GM23338 (cell line): ENCODE data around the gene PTGIR. TPM values are rescaled to one million over a fixed set of nuclear protein-coding genes. Genes with fewer than 3 reads are reported as not detected.

ENCODE experiments used
- ATAC-seq: fragments of 200-7000 bp; cut with Tn5 transposase; 3 replicates; pipeline ENCODE4 v1.9.1; 2020
- DNase-seq: peaks from one replicate; pipeline ENCODE4 v3.0.0-alpha.2; 2015; ENCODE audit warnings: low spot score
- H2AFZ ChIP-seq: fragments of 200-600 bp; sonication (generic); 2 replicates; pipeline ENCODE4 v1.8.0; 2016; ENCODE audit warnings: antibody characterized with exemption, mild to moderate bottlenecking, moderate library complexity
- H3F3A ChIP-seq: fragments of 200-600 bp; sonication (generic); replicated peaks from 2 replicates; pipeline ENCODE4 v1.8.0; 2017; ENCODE audit warnings: antibody characterized with exemption, mixed run types, low read depth
- H3K27ac ChIP-seq: fragments of 200-600 bp; sonication (generic); 2 replicates; pipeline ENCODE4 v1.6.1; 2016; ENCODE audit warnings: low read depth
- H3K27me3 ChIP-seq: fragments of 200-600 bp; sonication (generic); 2 replicates; pipeline ENCODE4 v1.8.0; 2016; ENCODE audit warnings: mild to moderate bottlenecking, mixed run types, moderate library complexity; ENCODE audit not compliant: insufficient read depth
- H3K36me3 ChIP-seq: fragments of 200-600 bp; sonication (generic); 2 replicates; pipeline ENCODE4 v1.8.0; 2016; ENCODE audit warnings: mild to moderate bottlenecking; ENCODE audit not compliant: insufficient read depth
- H3K4me1 ChIP-seq: fragments of 200-600 bp; sonication (generic); 2 replicates; pipeline ENCODE4 v1.8.0; 2016; ENCODE audit warnings: mild to moderate bottlenecking, moderate library complexity; ENCODE audit not compliant: insufficient read depth
- H3K4me2 ChIP-seq: fragments of 200-600 bp; sonication (generic); 2 replicates; pipeline ENCODE4 v1.7.1; 2017; ENCODE audit warnings: mixed run types
- H3K4me3 ChIP-seq: fragments of 200-600 bp; sonication (generic); 2 replicates; pipeline ENCODE4 v1.6.1; 2016; ENCODE audit warnings: mixed run types
- H3K79me2 ChIP-seq: fragments of 200-600 bp; sonication (generic); replicated peaks from 2 replicates; pipeline ENCODE4 v1.8.0; 2017; ENCODE audit warnings: mild to moderate bottlenecking; ENCODE audit not compliant: insufficient read depth
- H3K9me2 ChIP-seq: fragments of 200-600 bp; sonication (generic); 2 replicates; pipeline ENCODE4 v1.8.0; 2017; ENCODE audit not compliant: insufficient read depth
- H4K20me1 ChIP-seq: fragments of 200-600 bp; sonication (generic); replicated peaks from 2 replicates; pipeline ENCODE4 v1.8.0; 2017; ENCODE audit warnings: mild to moderate bottlenecking; ENCODE audit not compliant: insufficient read depth
- H3K27ac Mint-ChIP-seq: 2 replicates; pipeline ENCODE4 v1.8.0; 2020; ENCODE audit warnings: inconsistent platforms, mild to moderate bottlenecking, moderate library complexity, mixed read lengths
- H3K27me3 Mint-ChIP-seq: 3 replicates; pipeline ENCODE4 v1.8.0; 2022; ENCODE audit warnings: low read depth, mild to moderate bottlenecking, moderate library complexity, mixed read lengths, inconsistent platforms; ENCODE audit not compliant: insufficient read depth, poor library complexity
- H3K36me3 Mint-ChIP-seq: 3 replicates; pipeline ENCODE4 v1.8.0; 2021; ENCODE audit warnings: low read depth, mild to moderate bottlenecking, inconsistent platforms, moderate library complexity, mixed read lengths
- H3K4me1 Mint-ChIP-seq: 3 replicates; pipeline ENCODE4 v1.8.0; 2020; ENCODE audit warnings: mild to moderate bottlenecking, inconsistent platforms, mixed read lengths
- H3K4me3 Mint-ChIP-seq: 3 replicates; pipeline ENCODE4 v1.8.0; 2021; ENCODE audit warnings: moderate library complexity, mild to moderate bottlenecking, inconsistent platforms, mixed read lengths
- H3K9me3 Mint-ChIP-seq: 3 replicates; pipeline ENCODE4 v1.8.0; 2020; ENCODE audit warnings: moderate library complexity, mild to moderate bottlenecking, inconsistent platforms, mixed read lengths
- EZH2 ChIP-seq: fragments of 200-600 bp; sonication (generic); IDR thresholded peaks from one replicate; pipeline ENCODE4 v1.8.0; 2017; ENCODE audit warnings: antibody characterized with exemption, mild to moderate bottlenecking, low read depth; ENCODE audit not compliant: unreplicated experiment
- JUNB ChIP-seq: IDR thresholded peaks from one replicate; pipeline ENCODE4 v1.6.1; 2016; ENCODE audit warnings: antibody characterized with exemption; ENCODE audit not compliant: unreplicated experiment
- POLR2AphosphoS5 ChIP-seq: IDR thresholded peaks from 2 replicates; pipeline ENCODE4 v1.6.1; 2016; ENCODE audit warnings: antibody characterized with exemption, low read depth
- ZNF331 ChIP-seq: fragments of 250-450 bp; sonication (Bioruptor Pico); IDR thresholded peaks from 2 replicates; pipeline ENCODE4 v1.5.0; 2020; ENCODE audit warnings: low read depth, mild to moderate bottlenecking, moderate library complexity
- polyA plus RNA-seq: library from polyadenylated mRNA; unstranded; fragments of >200 nt; fragmentation: Nextera tagmentation; extraction: Ambion mirVana; gene quantifications from 2 replicates; pipeline ENCODE4 v1.2.1, GENCODE V29; 2016
- total RNA-seq: library from RNA; depleted of rRNA; stranded (reverse); fragments of >200 nt; shearing (Covaris generic); gene quantifications from 2 replicates; pipeline ENCODE4 v1.2.3, GENCODE V29; 2014
- TF ChIP-seq, protein P1 (sequence below): fragments of 250-450 bp; sonication (Bioruptor Pico); IDR thresholded peaks from 2 replicates; pipeline ENCODE4 v1.5.0; 2020; ENCODE audit warnings: mild to moderate bottlenecking, moderate library complexity
- TF ChIP-seq, protein P2 (sequence below): IDR thresholded peaks from 2 replicates; pipeline ENCODE4 v1.6.1; 2016; ENCODE audit warnings: antibody characterized with exemption

PTGIR gene
- total and polyA plus RNA-seq, 2 experiments from 2014 or later, result not detected

DNA sequence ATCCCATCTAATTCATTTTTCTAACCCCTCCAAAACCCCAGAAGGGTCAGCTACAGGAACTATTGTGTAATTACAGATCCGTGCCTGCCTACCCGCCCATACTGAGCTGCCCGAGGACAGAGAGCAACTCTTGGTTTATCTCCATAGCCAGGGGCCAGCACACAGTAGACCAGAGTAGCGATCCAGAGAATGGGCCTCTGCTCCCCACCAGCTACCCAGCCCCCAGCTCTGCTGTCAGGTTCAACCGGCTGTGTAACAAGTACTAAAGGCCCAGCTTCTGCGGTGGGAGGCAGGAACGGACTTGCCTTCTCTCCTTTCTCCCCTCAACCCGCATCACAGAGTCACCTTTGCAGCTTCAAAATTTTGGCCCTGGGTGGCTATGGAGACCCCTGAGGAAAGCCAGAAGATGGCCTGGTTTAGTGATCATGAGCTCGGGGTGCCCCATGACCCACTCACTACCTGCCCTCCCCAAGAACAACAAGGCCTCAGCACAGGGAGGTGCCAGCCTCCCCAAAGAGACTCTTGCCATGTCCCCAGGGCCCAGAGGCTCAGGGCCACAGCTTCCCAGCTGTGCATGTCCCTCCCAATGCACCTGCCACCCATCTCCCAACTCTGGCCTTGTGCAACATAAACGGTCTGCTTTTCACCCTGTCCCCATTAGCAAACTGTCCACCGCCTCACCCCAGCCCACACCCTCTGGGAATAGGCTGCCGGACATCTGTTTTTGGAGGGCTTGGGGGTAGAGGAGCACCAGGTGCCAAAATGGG, 18.0 kb downstream of the PTGIR start (continued):
- TF ChIP-seq, protein P1, sequence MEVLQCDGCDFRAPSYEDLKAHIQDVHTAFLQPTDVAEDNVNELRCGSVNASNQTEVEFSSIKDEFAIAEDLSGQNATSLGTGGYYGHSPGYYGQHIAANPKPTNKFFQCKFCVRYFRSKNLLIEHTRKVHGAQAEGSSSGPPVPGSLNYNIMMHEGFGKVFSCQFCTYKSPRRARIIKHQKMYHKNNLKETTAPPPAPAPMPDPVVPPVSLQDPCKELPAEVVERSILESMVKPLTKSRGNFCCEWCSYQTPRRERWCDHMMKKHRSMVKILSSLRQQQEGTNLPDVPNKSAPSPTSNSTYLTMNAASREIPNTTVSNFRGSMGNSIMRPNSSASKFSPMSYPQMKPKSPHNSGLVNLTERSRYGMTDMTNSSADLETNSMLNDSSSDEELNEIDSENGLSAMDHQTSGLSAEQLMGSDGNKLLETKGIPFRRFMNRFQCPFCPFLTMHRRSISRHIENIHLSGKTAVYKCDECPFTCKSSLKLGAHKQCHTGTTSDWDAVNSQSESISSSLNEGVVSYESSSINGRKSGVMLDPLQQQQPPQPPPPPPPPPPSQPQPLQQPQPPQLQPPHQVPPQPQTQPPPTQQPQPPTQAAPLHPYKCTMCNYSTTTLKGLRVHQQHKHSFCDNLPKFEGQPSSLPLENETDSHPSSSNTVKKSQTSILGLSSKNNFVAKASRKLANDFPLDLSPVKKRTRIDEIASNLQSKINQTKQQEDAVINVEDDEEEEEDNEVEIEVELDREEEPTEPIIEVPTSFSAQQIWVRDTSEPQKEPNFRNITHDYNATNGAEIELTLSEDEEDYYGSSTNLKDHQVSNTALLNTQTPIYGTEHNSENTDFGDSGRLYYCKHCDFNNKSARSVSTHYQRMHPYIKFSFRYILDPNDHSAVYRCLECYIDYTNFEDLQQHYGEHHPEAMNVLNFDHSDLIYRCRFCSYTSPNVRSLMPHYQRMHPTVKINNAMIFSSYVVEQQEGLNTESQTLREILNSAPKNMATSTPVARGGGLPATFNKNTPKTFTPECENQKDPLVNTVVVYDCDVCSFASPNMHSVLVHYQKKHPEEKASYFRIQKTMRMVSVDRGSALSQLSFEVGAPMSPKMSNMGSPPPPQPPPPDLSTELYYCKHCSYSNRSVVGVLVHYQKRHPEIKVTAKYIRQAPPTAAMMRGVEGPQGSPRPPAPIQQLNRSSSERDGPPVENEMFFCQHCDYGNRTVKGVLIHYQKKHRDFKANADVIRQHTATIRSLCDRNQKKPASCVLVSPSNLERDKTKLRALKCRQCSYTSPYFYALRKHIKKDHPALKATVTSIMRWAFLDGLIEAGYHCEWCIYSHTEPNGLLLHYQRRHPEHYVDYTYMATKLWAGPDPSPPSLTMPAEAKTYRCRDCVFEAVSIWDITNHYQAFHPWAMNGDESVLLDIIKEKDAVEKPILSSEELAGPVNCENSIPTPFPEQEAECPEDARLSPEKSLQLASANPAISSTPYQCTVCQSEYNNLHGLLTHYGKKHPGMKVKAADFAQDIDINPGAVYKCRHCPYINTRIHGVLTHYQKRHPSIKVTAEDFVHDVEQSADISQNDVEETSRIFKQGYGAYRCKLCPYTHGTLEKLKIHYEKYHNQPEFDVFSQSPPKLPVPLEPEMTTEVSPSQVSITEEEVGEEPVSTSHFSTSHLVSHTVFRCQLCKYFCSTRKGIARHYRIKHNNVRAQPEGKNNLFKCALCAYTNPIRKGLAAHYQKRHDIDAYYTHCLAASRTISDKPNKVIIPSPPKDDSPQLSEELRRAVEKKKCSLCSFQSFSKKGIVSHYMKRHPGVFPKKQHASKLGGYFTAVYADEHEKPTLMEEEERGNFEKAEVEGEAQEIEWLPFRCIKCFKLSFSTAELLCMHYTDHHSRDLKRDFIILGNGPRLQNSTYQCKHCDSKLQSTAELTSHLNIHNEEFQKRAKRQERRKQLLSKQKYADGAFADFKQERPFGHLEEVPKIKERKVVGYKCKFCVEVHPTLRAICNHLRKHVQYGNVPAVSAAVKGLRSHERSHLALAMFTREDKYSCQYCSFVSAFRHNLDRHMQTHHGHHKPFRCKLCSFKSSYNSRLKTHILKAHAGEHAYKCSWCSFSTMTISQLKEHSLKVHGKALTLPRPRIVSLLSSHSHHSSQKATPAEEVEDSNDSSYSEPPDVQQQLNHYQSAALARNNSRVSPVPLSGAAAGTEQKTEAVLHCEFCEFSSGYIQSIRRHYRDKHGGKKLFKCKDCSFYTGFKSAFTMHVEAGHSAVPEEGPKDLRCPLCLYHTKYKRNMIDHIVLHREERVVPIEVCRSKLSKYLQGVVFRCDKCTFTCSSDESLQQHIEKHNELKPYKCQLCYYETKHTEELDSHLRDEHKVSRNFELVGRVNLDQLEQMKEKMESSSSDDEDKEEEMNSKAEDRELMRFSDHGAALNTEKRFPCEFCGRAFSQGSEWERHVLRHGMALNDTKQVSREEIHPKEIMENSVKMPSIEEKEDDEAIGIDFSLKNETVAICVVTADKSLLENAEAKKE (CRISPR knock-in tag), result no peak

DNA sequence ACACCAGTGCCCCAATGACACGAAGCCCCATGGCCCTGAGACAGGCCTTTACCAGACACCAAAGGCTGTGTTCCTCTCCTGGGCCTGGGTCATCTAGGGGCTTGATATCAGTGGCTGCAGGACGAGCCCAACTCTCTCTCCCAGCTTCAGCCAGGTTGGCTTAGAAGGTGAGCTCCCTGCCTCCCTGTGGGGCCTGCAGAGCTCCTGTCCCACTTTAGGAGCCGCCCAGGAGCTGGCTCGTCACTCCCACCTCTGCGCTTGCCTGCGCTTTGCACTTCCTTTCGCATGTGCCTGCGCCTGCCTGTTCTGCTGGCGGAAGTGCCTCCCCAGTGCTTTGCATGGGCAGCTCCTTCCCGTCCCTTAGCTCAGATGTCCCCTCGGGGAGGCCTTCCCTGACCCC, 18.9 kb downstream of the PTGIR start:
- H3K9me2 ChIP-seq, result no peaks in the 10 kb centered on the region
- peaks cover 39% of the 10 kb centered on the region for H3K79me2 ChIP-seq
- no peak overlapping the region for H3K4me2 ChIP-seq
- Mint-ChIP-seq H3K27ac (no peak overlapping the region), H3K36me3 (peaks cover 40% of the 10 kb centered on the region), H3K4me3 (no peak overlapping the region; the same call in 2 of the 3 replicates), H3K9me3 (no peaks in the 10 kb centered on the region), H3K27me3 (peaks cover 18% of the 10 kb centered on the region), H3K4me1 (peaks cover 20% of the 10 kb centered on the region)
- peaks cover 25% of the 10 kb centered on the region for H4K20me1 ChIP-seq
- peaks cover 11% of the 10 kb centered on the region for H3K4me1 ChIP-seq
- ATAC-seq, result no peak
- H2AFZ ChIP-seq, result no peak overlapping the region
- no peak for DNase-seq
- no peak overlapping the region for H3K4me3 ChIP-seq
- no peaks in the 10 kb centered on the region for H3K27me3 ChIP-seq
- no peak overlapping the region for H3K27ac ChIP-seq
- no peaks in the 10 kb centered on the region for H3F3A ChIP-seq
- peaks cover 21% of the 10 kb centered on the region; the same call in 1 of the 2 replicates for H3K36me3 ChIP-seq
- TF ChIP-seq ZNF331 (CRISPR knock-in tag) (no peak), JUNB (no peak), POLR2AphosphoS5 (no peak), EZH2 (no peak)
- TF ChIP-seq, protein P1 (CRISPR knock-in tag), result no peak
- TF ChIP-seq, protein P2, sequence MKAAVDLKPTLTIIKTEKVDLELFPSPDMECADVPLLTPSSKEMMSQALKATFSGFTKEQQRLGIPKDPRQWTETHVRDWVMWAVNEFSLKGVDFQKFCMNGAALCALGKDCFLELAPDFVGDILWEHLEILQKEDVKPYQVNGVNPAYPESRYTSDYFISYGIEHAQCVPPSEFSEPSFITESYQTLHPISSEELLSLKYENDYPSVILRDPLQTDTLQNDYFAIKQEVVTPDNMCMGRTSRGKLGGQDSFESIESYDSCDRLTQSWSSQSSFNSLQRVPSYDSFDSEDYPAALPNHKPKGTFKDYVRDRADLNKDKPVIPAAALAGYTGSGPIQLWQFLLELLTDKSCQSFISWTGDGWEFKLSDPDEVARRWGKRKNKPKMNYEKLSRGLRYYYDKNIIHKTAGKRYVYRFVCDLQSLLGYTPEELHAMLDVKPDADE, result no peak
